Spleen (tissue), 11 donors: ENCODE data around the gene TMX4. TPM values are rescaled to one million over a fixed set of nuclear protein-coding genes. Genes with fewer than 3 reads are reported as not detected.

Experiments
- DNase-seq: peaks from one replicate; pipeline ENCODE4 v3.0.0-alpha.2; 2020
- H3K27ac ChIP-seq, 8 donors: fragments of 200-600 bp; sonication (generic) in 7 of 8; 1 replicate in 4 of 8; 2 replicates in 4 of 8; pipeline versions ENCODE4 v1.5.0 to v1.8.0; 2016 to 2021; ENCODE audit warnings: inconsistent platforms in 4 of 8, mild to moderate bottlenecking in 4 of 8, moderate library complexity in 1 of 8
- H3K27me3 ChIP-seq, 7 donors: fragments of 200-600 bp; sonication (generic) in 6 of 7; replicated peaks in 1 of 7; 1 replicate in 4 of 7; 2 replicates in 3 of 7; pipeline versions ENCODE4 v1.5.0 to v1.8.0; 2016 to 2021; ENCODE audit warnings: inconsistent platforms in 3 of 7, mild to moderate bottlenecking in 1 of 7
- H3K36me3 ChIP-seq, 6 donors: fragments of 200-600 bp; sonication (generic) in 5 of 6; 1 replicate in 4 of 6; 2 replicates in 2 of 6; pipeline versions ENCODE4 v1.5.0 to v1.8.0; 2016 to 2021; ENCODE audit warnings: inconsistent platforms in 2 of 6
- H3K4me1 ChIP-seq, 6 donors: fragments of 200-600 bp; sonication (generic) in 5 of 6; 1 replicate in 3 of 6; 2 replicates in 3 of 6; pipeline versions ENCODE4 v1.5.0 to v1.8.0; 2016 to 2021; ENCODE audit warnings: inconsistent platforms in 3 of 6
- H3K4me3 ChIP-seq, 8 donors: fragments of 200-600 bp; sonication (generic) in 7 of 8; 1 replicate in 4 of 8; 2 replicates in 4 of 8; pipeline versions ENCODE4 v1.5.0 to v1.8.0; 2016 to 2021; ENCODE audit warnings: inconsistent platforms in 4 of 8, mild to moderate bottlenecking in 4 of 8, moderate library complexity in 2 of 8
- H3K9me3 ChIP-seq, 8 donors: fragments of 200-600 bp; sonication (generic) in 7 of 8; 1 replicate in 4 of 8; 2 replicates in 4 of 8; pipeline versions ENCODE4 v1.5.0 to v1.8.0; 2016 to 2021; ENCODE audit warnings: inconsistent platforms in 4 of 8
- POLR2A ChIP-seq, 3 donors: fragments of 450-650 bp; IDR thresholded peaks; one replicate each; pipeline ENCODE4 v1.5.1; 2017; ENCODE audit warnings: antibody characterized with exemption in 3 of 3, mild to moderate bottlenecking in 1 of 3
- POLR2AphosphoS5 ChIP-seq, 3 donors: sonication (generic); formaldehyde crosslinking; IDR thresholded peaks; one replicate each; pipeline ENCODE4 v1.5.1; 2017; ENCODE audit warnings: antibody characterized with exemption in 3 of 3
- WGBS, 5 donors: extraction: QIAGEN DNeasy Blood & Tissue Kit in 3 of 5; methylation state at CpG; one replicate each; pipeline versions ENCODE4 v1.1.5 to v1.1.7; 2013 to 2018; 5-methylcytosine and 5-hydroxymethylcytosine counted together
- intact Hi-C: fragments of 100-400 bp; cut with DNase I; formaldehyde crosslinking; loops from one replicate; pipeline ENCODE4 v1.15.0; 2023; ENCODE audit warnings: low total_unique reads
- polyA plus RNA-seq, 3 donors: library from polyadenylated mRNA; stranded (reverse); fragments of 200-250 nt; gene quantifications; one replicate each; pipeline ENCODE4 v1.2.1, GENCODE V29; 2013
- total RNA-seq, 7 donors: library from RNA; depleted of rRNA in 3 of 7; stranded (reverse); fragments of >200 nt in 3 of 7; fragmentation: NEBNext Ultra II Directional in 4 of 7; extraction: Animal tissue kit (Norgen Biotek cat#: 25700) in 4 of 7; gene quantifications; one replicate each; pipeline versions ENCODE4 v1.1.0 to v1.2.1, GENCODE V29; 2016 to 2021
- TF ChIP-seq, protein P1 (sequence below), 11 experiments: fragments of 200-600 bp in 7 of 11; fragments of 450-650 bp in 4 of 11; sonication (generic) in 4 of 11; IDR thresholded peaks in 8 of 11; conservative IDR thresholded peaks in 3 of 11; 1 replicate in 7 of 11; 2 replicates in 4 of 11; pipeline versions ENCODE4 v1.4.0 to v1.8.0; 2016 to 2021; ENCODE audit warnings: antibody characterized with exemption in 11 of 11, inconsistent platforms in 4 of 11, mild to moderate bottlenecking in 1 of 11
- donor health status: healthy with polysubstance abuse.
- donor health status: DM: no; HTN: no; CAD: no; lungs with moderate emphysema.
- donor health status: DM: no; HTN: no; CAD: no.
- donor health status: Bipolar disorder and iron deficiency.
- donor health status: healthy.
- donor health status: DM: no; HTN: no; CAD: no.
- donor health status: DM: yes; HTN: yes; CAD: no.

The TMX4 gene
- total and polyA plus RNA-seq, 10 donors: 7.5 to 56.3 (median 38.2) TPM

DNA sequence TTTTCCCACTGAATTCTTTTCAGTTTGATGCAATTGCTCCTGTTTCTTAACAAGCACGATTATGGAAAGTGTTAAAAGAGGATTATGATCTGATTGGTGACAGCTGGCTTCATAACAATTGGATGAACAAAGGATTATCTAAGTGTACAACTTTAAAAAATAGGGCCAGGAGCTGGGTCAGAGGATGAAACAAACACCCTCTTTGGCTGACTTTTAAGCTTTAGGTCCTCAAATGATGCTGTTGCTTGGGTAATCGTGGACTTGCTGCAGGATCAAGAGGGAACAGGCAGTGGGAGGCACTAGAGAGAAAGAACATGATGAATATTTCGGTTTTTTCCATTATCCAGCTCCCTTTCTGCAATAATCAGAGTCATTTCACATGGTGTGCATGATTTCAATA lies 35.5 kb upstream of the TMX4 start:
- no peaks in the 10 kb centered on the region for H3K36me3 ChIP-seq
- no peaks in the 10 kb centered on the region for H3K27me3 ChIP-seq
- DNase-seq: no peak
- no peak for TF ChIP-seq POLR2AphosphoS5 (IDR thresholded peaks at IDR 0.05)
- TF ChIP-seq, protein P1, sequence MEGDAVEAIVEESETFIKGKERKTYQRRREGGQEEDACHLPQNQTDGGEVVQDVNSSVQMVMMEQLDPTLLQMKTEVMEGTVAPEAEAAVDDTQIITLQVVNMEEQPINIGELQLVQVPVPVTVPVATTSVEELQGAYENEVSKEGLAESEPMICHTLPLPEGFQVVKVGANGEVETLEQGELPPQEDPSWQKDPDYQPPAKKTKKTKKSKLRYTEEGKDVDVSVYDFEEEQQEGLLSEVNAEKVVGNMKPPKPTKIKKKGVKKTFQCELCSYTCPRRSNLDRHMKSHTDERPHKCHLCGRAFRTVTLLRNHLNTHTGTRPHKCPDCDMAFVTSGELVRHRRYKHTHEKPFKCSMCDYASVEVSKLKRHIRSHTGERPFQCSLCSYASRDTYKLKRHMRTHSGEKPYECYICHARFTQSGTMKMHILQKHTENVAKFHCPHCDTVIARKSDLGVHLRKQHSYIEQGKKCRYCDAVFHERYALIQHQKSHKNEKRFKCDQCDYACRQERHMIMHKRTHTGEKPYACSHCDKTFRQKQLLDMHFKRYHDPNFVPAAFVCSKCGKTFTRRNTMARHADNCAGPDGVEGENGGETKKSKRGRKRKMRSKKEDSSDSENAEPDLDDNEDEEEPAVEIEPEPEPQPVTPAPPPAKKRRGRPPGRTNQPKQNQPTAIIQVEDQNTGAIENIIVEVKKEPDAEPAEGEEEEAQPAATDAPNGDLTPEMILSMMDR (IDR thresholded peaks at IDR 0.05 in 8 of 11, conservative IDR thresholded peaks at IDR 0.05 in 3 of 11): no peak
- no peak for TF ChIP-seq POLR2A (IDR thresholded peaks at IDR 0.05)
- H3K4me3 ChIP-seq: no peak overlapping the region
- 50 to 74% (median 68%) methylated on average over 3 of the region's 3 CpGs for WGBS, 5 donors
- H3K4me1 ChIP-seq: peaks cover 0 to 4% (median 0%) of the 10 kb centered on the region in 6 donors
- no peak overlapping the region for H3K27ac ChIP-seq
- no peaks in the 10 kb centered on the region for H3K9me3 ChIP-seq
- intact Hi-C loops: no loop called here

GRCh38 chr20:8050157-8050837 lies 30.7 kb upstream of the TMX4 start:
- Histone ChIP-seq H3K4me1 (peaks cover 0 to 7% (median 0%) of the 10 kb centered on the region in 6 donors), H3K27me3 (peaks cover 0 to 1% (median 0%) of the 10 kb centered on the region in 7 donors), H3K9me3 (no peaks in the 10 kb centered on the region), H3K27ac (no peak overlapping the region), H3K36me3 (no peaks in the 10 kb centered on the region), H3K4me3 (no peak overlapping the region)
- TF ChIP-seq POLR2A (IDR thresholded peaks at IDR 0.05) (no peak), POLR2AphosphoS5 (IDR thresholded peaks at IDR 0.05) (no peak)
- TF ChIP-seq, protein P1 (IDR thresholded peaks at IDR 0.05 in 8 of 11, conservative IDR thresholded peaks at IDR 0.05 in 3 of 11): no peak
- DNase-seq: no peak
- 20 to 41% (median 29%) methylated on average over 10 of the region's 10 CpGs for WGBS, 5 donors
- intact Hi-C loops: no loop called here

DNA sequence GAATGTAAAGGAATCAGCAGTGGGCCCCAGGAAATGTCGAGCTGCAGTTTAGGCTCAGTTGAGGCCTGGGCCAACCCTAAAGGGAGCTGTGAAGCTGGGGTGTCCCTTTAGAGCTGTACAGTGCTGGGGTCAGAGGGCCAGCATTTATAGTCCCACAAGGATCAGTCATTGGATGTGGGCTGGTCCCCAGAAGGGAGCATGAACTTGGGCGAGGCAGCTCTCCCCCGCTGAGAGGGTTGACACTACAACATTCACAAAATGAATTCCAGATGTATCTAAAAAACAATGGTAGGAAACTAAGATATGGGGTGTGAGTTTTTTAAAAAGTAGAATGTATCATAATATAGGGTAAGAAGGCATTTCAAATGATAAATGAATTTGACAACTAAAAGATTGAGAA lies 29.7 kb upstream of the TMX4 start:
- peaks cover 0 to 5% (median 0%) of the 10 kb centered on the region in 7 donors for H3K27me3 ChIP-seq
- H3K4me1 ChIP-seq: peaks cover 0 to 7% (median 0%) of the 10 kb centered on the region in 6 donors
- 89 to 97% (median 95%) methylated on average over 3 of the region's 3 CpGs for WGBS, 5 donors
- intact Hi-C loops: loop anchor here (10.0 kb wide), 1 partner anchor 335 kb away; no protein-coding TSS in a partner anchor
- H3K9me3 ChIP-seq: no peaks in the 10 kb centered on the region
- TF ChIP-seq POLR2A (IDR thresholded peaks at IDR 0.05) (no peak), POLR2AphosphoS5 (IDR thresholded peaks at IDR 0.05) (no peak)
- TF ChIP-seq, protein P1 (IDR thresholded peaks at IDR 0.05 in 8 of 11, conservative IDR thresholded peaks at IDR 0.05 in 3 of 11): no peak
- no peak overlapping the region for H3K4me3 ChIP-seq
- no peak for DNase-seq
- H3K36me3 ChIP-seq: no peaks in the 10 kb centered on the region
- H3K27ac ChIP-seq: no peak overlapping the region

GRCh38 chr20:8045946-8046345 lies 26.4 kb upstream of the TMX4 start:
- TF ChIP-seq POLR2A (IDR thresholded peaks at IDR 0.05): no peak
- TF ChIP-seq, protein P1 (IDR thresholded peaks at IDR 0.05 in 8 of 11, conservative IDR thresholded peaks at IDR 0.05 in 3 of 11): no peak
- no peak for TF ChIP-seq POLR2AphosphoS5 (IDR thresholded peaks at IDR 0.05)
- peaks cover 0 to 14% (median 0%) of the 10 kb centered on the region in 7 donors for H3K27me3 ChIP-seq
- WGBS, 5 donors: 83 to 94% (median 92%) methylated on average over 1 of the region's 1 CpG
- H3K27ac ChIP-seq: no peak overlapping the region
- no peaks in the 10 kb centered on the region for H3K9me3 ChIP-seq
- intact Hi-C loops: loop anchor here (10.0 kb wide), 1 partner anchor 339 kb away; no protein-coding TSS in a partner anchor
- H3K36me3 ChIP-seq: no peaks in the 10 kb centered on the region
- H3K4me1 ChIP-seq: peaks cover 0 to 14% (median 6%) of the 10 kb centered on the region in 6 donors
- DNase-seq: no peak
- H3K4me3 ChIP-seq: no peak overlapping the region
